Panc1 (cell line): ENCODE data around the gene PPP2R5D. TPM values are rescaled to one million over a fixed set of nuclear protein-coding genes. Genes with fewer than 3 reads are reported as not detected.

Source experiments
- ATAC-seq: fragments of 200-7000 bp; cut with Tn5 transposase; 2 replicates; pipeline ENCODE4 v1.9.1; 2020; ENCODE audit warnings: mild to moderate bottlenecking, moderate library complexity
- BruUV-seq: library from RNA; stranded (reverse); fragments of 400-500 nt; replicated peaks from 2 replicates; lab custom pipeline; 2021; lab: Mats Ljungman, UMichigan
- CTCF ChIA-PET: fragments of 300-600 bp; sonication (Branson Sonifier 250); formaldehyde crosslinking; loops from one replicate; lab custom pipeline; 2022; ENCODE audit warnings: antibody characterized with exemption; lab: Charles Lee
- POLR2A ChIA-PET: fragments of 300-600 bp; sonication (Branson Sonifier 250); formaldehyde crosslinking; loops from one replicate; lab custom pipeline; 2022; ENCODE audit warnings: antibody characterized with exemption; lab: Charles Lee
- DNase-seq: peaks from one replicate; pipeline ENCODE4 v3.0.0-alpha.2; 2010; ENCODE audit warnings: low read depth, low spot score
- H3K27ac ChIP-seq: 2 replicates; pipeline ENCODE4 v1.5.1; 2011; ENCODE audit warnings: mild to moderate bottlenecking, low read length, inconsistent platforms
- H3K27me3 ChIP-seq: fragments of 200-500 bp; sonication (Bioruptor generic); 2 replicates; pipeline ENCODE4 v1.6.0; 2014; ENCODE audit warnings: low read length, inconsistent platforms; ENCODE audit not compliant: control insufficient read depth, insufficient read depth
- H3K36me3 ChIP-seq: fragments of 200-500 bp; sonication (Bioruptor generic); 2 replicates; pipeline ENCODE4 v1.5.1; 2014; ENCODE audit warnings: inconsistent platforms, mild to moderate bottlenecking, low read length, moderate library complexity; ENCODE audit not compliant: control insufficient read depth, insufficient read depth
- H3K4me1 ChIP-seq: 2 replicates; pipeline ENCODE4 v1.5.1; 2011; ENCODE audit warnings: inconsistent platforms, mild to moderate bottlenecking, low read length, moderate library complexity; ENCODE audit not compliant: control insufficient read depth, insufficient read depth
- H3K4me3 ChIP-seq, 2 experiments: 2 replicates each; pipeline ENCODE4 v1.5.1; 2011 to 2012; ENCODE audit warnings: low read depth in 2 of 2, low read length in 2 of 2, mild to moderate bottlenecking in 2 of 2, inconsistent platforms in 1 of 2, moderate library complexity in 1 of 2
- H3K9me3 ChIP-seq: fragments of 200-500 bp; sonication (Bioruptor generic); 2 replicates; pipeline ENCODE4 v1.5.1; 2014; ENCODE audit warnings: low read depth, mild to moderate bottlenecking, inconsistent platforms, low read length, moderate library complexity; ENCODE audit not compliant: control insufficient read depth, insufficient read depth
- CTCF ChIP-seq: fragments of 450-650 bp; IDR thresholded peaks from 2 replicates; pipeline ENCODE4 v1.5.1; 2017; ENCODE audit warnings: mild to moderate bottlenecking
- POLR2AphosphoS5 ChIP-seq: IDR thresholded peaks from 2 replicates; pipeline ENCODE4 v1.6.1; 2012; ENCODE audit warnings: mild to moderate bottlenecking, low read depth, low read length, moderate library complexity
- REST ChIP-seq, 2 experiments: IDR thresholded peaks; 2 replicates each; pipeline ENCODE4 v1.6.1; 2011 to 2012; ENCODE audit warnings: low read depth in 2 of 2, control low read depth in 1 of 2, low read length in 1 of 2, mild to moderate bottlenecking in 1 of 2, moderate library complexity in 1 of 2; ENCODE audit not compliant: insufficient read depth in 1 of 2
- SIN3A ChIP-seq: IDR thresholded peaks from 2 replicates; pipeline ENCODE4 v1.6.1; 2012; ENCODE audit warnings: low read depth, mild to moderate bottlenecking, low read length, moderate library complexity, borderline replicate concordance; ENCODE audit not compliant: insufficient read depth
- TCF7L2 ChIP-seq: IDR thresholded peaks from 2 replicates; pipeline ENCODE4 v1.6.1; 2011; ENCODE audit warnings: mild to moderate bottlenecking, low read depth, low read length, inconsistent platforms
- in situ Hi-C: cut with HindIII; loops from 2 replicates; pipeline ENCODE4 v1.10.0; 2016; ENCODE audit warnings: low sequenced_read_pairs, low pct_unique_long_range_greater_than_20kb
- intact Hi-C: fragments of 100-400 bp; cut with micrococcal nuclease; formaldehyde crosslinking; loops from one replicate; pipeline ENCODE4 v1.10.0; 2022; ENCODE audit not compliant: unreplicated experiment
- total RNA-seq: library from RNA; stranded (reverse); gene quantifications from one replicate; pipeline ENCODE4 v1.2.1, GENCODE V29; 2021; ENCODE audit not compliant: unreplicated experiment

Gene PPP2R5D
- total RNA-seq, 1 experiment from 2014 or later: 63.6 TPM

GRCh38 chr6:42959917-42960242 lies 24.5 kb upstream of the PPP2R5D start:
- no peak for DNase-seq

More at GRCh38 chr6:42959917-42960242, 24.5 kb upstream of the PPP2R5D start:
- Histone ChIP-seq H3K9me3 (no peaks in the 10 kb centered on the region), H3K36me3 (peaks cover 2% of the 10 kb centered on the region; the same call in 1 of the 2 replicates), H3K27me3 (no peaks in the 10 kb centered on the region), H3K4me1 (peaks cover 7% of the 10 kb centered on the region), H3K27ac (no peak overlapping the region), H3K4me3 (peak overlapping the region; percentile 55 to 84)
- intact Hi-C loops (loop anchor here (10.0 kb wide), 1 partner anchor 55 kb away; no protein-coding TSS in a partner anchor), in situ Hi-C loops (no loop called here)
- BruUV-seq: no TSS peak
- no peak; the same call in none of the 2 replicates for ATAC-seq
- POLR2A ChIA-PET: interaction anchor here (1.1 kb wide), 1 partner anchor 24 kb away, joined by 6 read pairs; the partner anchor contains the start of gene PPP2R5D
- CTCF ChIA-PET: no interaction called here
- TF ChIP-seq CTCF (no peak), TCF7L2 (no peak), POLR2AphosphoS5 (no peak), SIN3A (no peak), REST (IDR thresholded peaks at IDR 0.05; ENCODE audit: insufficient read depth in 1 of 2, low read depth in 2 of 2, low read length in 1 of 2) (no peak)
